ENCODE data around the gene HTN1. TPM values are rescaled to one million over a fixed set of nuclear protein-coding genes. Genes with fewer than 3 reads are reported as not detected.

HTN1 gene
- total RNA-seq, 1 experiment from 2014 or later: not detected

DNA sequence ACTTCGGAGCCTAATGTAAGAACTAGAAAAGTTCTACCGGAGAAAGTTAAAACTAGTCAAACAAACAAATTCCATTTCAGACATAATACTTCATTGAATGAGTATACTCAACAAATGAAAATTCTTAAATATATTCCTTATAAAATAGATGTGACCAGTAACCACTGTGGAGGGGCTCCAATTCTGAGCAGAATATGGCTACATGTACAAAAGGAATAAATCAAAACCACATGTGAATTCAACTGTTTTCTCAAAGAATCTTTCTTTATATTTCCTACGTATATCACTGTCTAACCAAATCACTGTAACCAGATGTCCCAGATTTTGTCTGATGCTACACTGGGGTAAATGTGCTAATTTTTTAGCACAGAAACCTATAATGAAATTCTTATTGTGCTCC is 49.0 kb downstream of the HTN1 start:
- H3K27me3 ChIP-seq: no peaks in the 10 kb centered on the region
- H3K4me1 ChIP-seq: no peaks in the 10 kb centered on the region
- H3K27ac ChIP-seq: no peak overlapping the region
- H3K4me3 ChIP-seq: no peak overlapping the region
- H3K36me3 ChIP-seq: no peaks in the 10 kb centered on the region
- H3K9me3 ChIP-seq (replicated peaks): no peaks in the 10 kb centered on the region
- no peak for DNase-seq

Other genes with a start within 250 kb of the HTN1 start
- not detected in 2 replicates for gene SULT1E1, start 190.3 kb upstream of the HTN1 start, total RNA-seq (2014; rRNA removed; shearing (Covaris generic))
- gene CSN1S1, start 119.4 kb upstream of the HTN1 start, total RNA-seq (2014; rRNA removed; shearing (Covaris generic)): not detected in 2 replicates
- 0.13 TPM in 1 of 2 replicates, not detected in the other for gene CSN2, start 84.7 kb upstream of the HTN1 start, total RNA-seq (2014; rRNA removed; shearing (Covaris generic))
- 6.3 and 6.8 TPM in 2 replicates for gene STATH, start 54.5 kb upstream of the HTN1 start, total RNA-seq (2014; rRNA removed; shearing (Covaris generic))
- 0.36 TPM in 1 of 2 replicates, not detected in the other for gene HTN3, start 22.0 kb upstream of the HTN1 start, total RNA-seq (2014; rRNA removed; shearing (Covaris generic))
- not detected in 2 replicates for gene PRR27, start 103.8 kb downstream of the HTN1 start, total RNA-seq (2014; rRNA removed; shearing (Covaris generic))
- gene ODAM, start 145.3 kb downstream of the HTN1 start, total RNA-seq (2014; rRNA removed; shearing (Covaris generic)): not detected in 2 replicates
- gene FDCSP, start 175.7 kb downstream of the HTN1 start, total RNA-seq (2014; rRNA removed; shearing (Covaris generic)): not detected in 2 replicates
- not detected in 2 replicates for gene CSN3, start 192.2 kb downstream of the HTN1 start, total RNA-seq (2014; rRNA removed; shearing (Covaris generic))